H9 (cell line): ENCODE results near the gene CROCC2. TPM values are rescaled to one million over a fixed set of nuclear protein-coding genes. Genes with fewer than 3 reads are reported as not detected.

ENCODE experiments used
- DNase-seq: peaks from one replicate; pipeline ENCODE4 v3.0.0-alpha.2; 2017
- H2AFZ ChIP-seq: one replicate; pipeline ENCODE4 v1.6.1; 2013; ENCODE audit warnings: mild to moderate bottlenecking, low read length, control low read depth, moderate library complexity
- H2AK5ac ChIP-seq: 2 replicates; pipeline ENCODE4 v1.6.1; 2013; ENCODE audit warnings: low read length, control low read depth, mixed read lengths; ENCODE audit not compliant: insufficient read length
- H2BK120ac ChIP-seq: one replicate; pipeline ENCODE4 v1.6.1; 2013; ENCODE audit warnings: low read depth, mild to moderate bottlenecking, low read length, control low read depth, inconsistent platforms; ENCODE audit not compliant: poor library complexity, severe bottlenecking
- H2BK12ac ChIP-seq: 2 replicates; pipeline ENCODE4 v1.6.1; 2013; ENCODE audit warnings: low read length, control low read depth, mixed read lengths, low read depth; ENCODE audit not compliant: insufficient read length
- H2BK15ac ChIP-seq: 2 replicates; pipeline ENCODE4 v1.6.1; 2013; ENCODE audit warnings: low read depth, low read length, control low read depth
- H2BK20ac ChIP-seq: one replicate; pipeline ENCODE4 v1.6.1; 2013; ENCODE audit warnings: low read depth, mild to moderate bottlenecking, low read length, control low read depth, inconsistent platforms; ENCODE audit not compliant: poor library complexity, severe bottlenecking
- H2BK5ac ChIP-seq: 2 replicates; pipeline ENCODE4 v1.6.1; 2013; ENCODE audit warnings: low read length, control low read depth, mixed read lengths; ENCODE audit not compliant: insufficient read length
- H3K14ac ChIP-seq: 2 replicates; pipeline ENCODE4 v1.6.1; 2013; ENCODE audit warnings: low read length, control low read depth; ENCODE audit not compliant: insufficient read depth
- H3K18ac ChIP-seq: 2 replicates; pipeline ENCODE4 v1.6.1; 2013; ENCODE audit warnings: low read depth, mild to moderate bottlenecking, mixed read lengths, low read length, control low read depth; ENCODE audit not compliant: insufficient read length
- H3K23ac ChIP-seq: 2 replicates; pipeline ENCODE4 v1.6.1; 2013; ENCODE audit warnings: low read length, control low read depth, mixed read lengths, low read depth; ENCODE audit not compliant: insufficient read length
- H3K23me2 ChIP-seq: 2 replicates; pipeline ENCODE4 v1.6.1; 2013; ENCODE audit warnings: low read depth, mild to moderate bottlenecking, mixed read lengths, low read length, control low read depth; ENCODE audit not compliant: insufficient read length, poor library complexity, severe bottlenecking
- H3K27ac ChIP-seq: 2 replicates; pipeline ENCODE4 v1.5.1; 2013; ENCODE audit warnings: low read length, control low read depth, mixed read lengths, low read depth; ENCODE audit not compliant: insufficient read length
- H3K27me3 ChIP-seq: 2 replicates; pipeline ENCODE4 v1.6.1; 2013; ENCODE audit warnings: low read length, control low read depth, inconsistent platforms; ENCODE audit not compliant: insufficient read depth
- H3K4ac ChIP-seq: 2 replicates; pipeline ENCODE4 v1.6.1; 2013; ENCODE audit warnings: low read depth, mild to moderate bottlenecking, control low read depth, inconsistent platforms, low read length, moderate library complexity
- H3K4me1 ChIP-seq: 2 replicates; pipeline ENCODE4 v1.6.1; 2013; ENCODE audit warnings: low read length, control low read depth, inconsistent platforms; ENCODE audit not compliant: insufficient read depth
- H3K4me2 ChIP-seq: 2 replicates; pipeline ENCODE4 v1.6.1; 2013; ENCODE audit warnings: low read length, control low read depth, mixed read lengths; ENCODE audit not compliant: insufficient read length, insufficient read depth
- H3K56ac ChIP-seq: 2 replicates; pipeline ENCODE4 v1.6.1; 2013; ENCODE audit warnings: low read depth, mild to moderate bottlenecking, mixed read lengths, low read length, control low read depth; ENCODE audit not compliant: insufficient read length
- H3K79me1 ChIP-seq: 2 replicates; pipeline ENCODE4 v1.6.1; 2013; ENCODE audit warnings: low read depth, mild to moderate bottlenecking, moderate library complexity, low read length, control low read depth, inconsistent platforms; ENCODE audit not compliant: insufficient read depth, poor library complexity, severe bottlenecking
- H3K79me2 ChIP-seq: 2 replicates; pipeline ENCODE4 v1.6.1; 2013; ENCODE audit warnings: low read length, control low read depth, inconsistent platforms; ENCODE audit not compliant: insufficient read depth
- H3K9ac ChIP-seq: 2 replicates; pipeline ENCODE4 v1.6.1; 2013; ENCODE audit warnings: low read length, control low read depth, mixed read lengths; ENCODE audit not compliant: insufficient read length; ENCODE audit errors: extremely low read depth
- H3K9me3 ChIP-seq: one replicate; pipeline ENCODE4 v1.6.1; 2013; ENCODE audit warnings: low read depth, low read length, inconsistent platforms; ENCODE audit not compliant: control insufficient read depth
- H3T11ph ChIP-seq: one replicate; pipeline ENCODE4 v1.6.1; 2013; ENCODE audit warnings: mild to moderate bottlenecking, low read length, control low read depth, inconsistent platforms
- H4K20me1 ChIP-seq: one replicate; pipeline ENCODE4 v1.6.1; 2013; ENCODE audit not compliant: control insufficient read depth, insufficient read length, insufficient read depth
- H4K5ac ChIP-seq: 2 replicates; pipeline ENCODE4 v1.6.1; 2013; ENCODE audit warnings: low read depth, mild to moderate bottlenecking, mixed read lengths, low read length, control low read depth; ENCODE audit not compliant: insufficient read length
- H4K8ac ChIP-seq: replicated peaks from 2 replicates; pipeline ENCODE4 v1.6.1; 2013; ENCODE audit warnings: low read length, control low read depth, mixed read lengths, low read depth; ENCODE audit not compliant: insufficient read length
- H4K91ac ChIP-seq: 2 replicates; pipeline ENCODE4 v1.6.1; 2013; ENCODE audit warnings: low read depth, mild to moderate bottlenecking, moderate library complexity, mixed read lengths, low read length, control low read depth; ENCODE audit not compliant: insufficient read length
- H3K27ac Mint-ChIP-seq, 3 experiments: 2 replicates in 2 of 3; 3 replicates in 1 of 3; pipeline ENCODE4 v1.8.0; 2020 to 2021; ENCODE audit warnings: mixed read lengths in 3 of 3, mild to moderate bottlenecking in 1 of 3, moderate library complexity in 1 of 3
- H3K27me3 Mint-ChIP-seq: 2 replicates; pipeline ENCODE4 v1.8.0; 2021; ENCODE audit warnings: low read depth, mild to moderate bottlenecking, moderate library complexity, mixed read lengths
- H3K36me3 Mint-ChIP-seq, 3 experiments: 2 replicates in 2 of 3; 3 replicates in 1 of 3; pipeline ENCODE4 v1.8.0; 2020 to 2021; ENCODE audit warnings: low read depth in 3 of 3, mixed read lengths in 3 of 3; ENCODE audit not compliant: insufficient read depth in 1 of 3
- H3K4me1 Mint-ChIP-seq, 2 experiments: 2 replicates each; pipeline ENCODE4 v1.8.0; 2020; ENCODE audit warnings: mixed read lengths in 2 of 2
- H3K4me3 Mint-ChIP-seq, 2 experiments: 2 replicates in 1 of 2; 3 replicates in 1 of 2; pipeline ENCODE4 v1.8.0; 2020 to 2021; ENCODE audit warnings: mild to moderate bottlenecking in 2 of 2, mixed read lengths in 2 of 2, moderate library complexity in 1 of 2
- H3K9me3 Mint-ChIP-seq, 2 experiments: 2 replicates in 1 of 2; 3 replicates in 1 of 2; pipeline ENCODE4 v1.8.0; 2020; ENCODE audit warnings: mild to moderate bottlenecking in 2 of 2, mixed read lengths in 2 of 2, moderate library complexity in 1 of 2
- CTCF ChIP-seq: fragments of 200-600 bp; sonication (generic); conservative IDR thresholded peaks from 3 replicates; pipeline ENCODE4 v1.8.0; 2021; ENCODE audit warnings: antibody characterized with exemption, mild to moderate bottlenecking
- WGBS: extraction: QIAGEN DNeasy Blood & Tissue Kit; methylation state at CpG from one replicate; pipeline ENCODE4 v1.1.7; 2013; ENCODE audit warnings: missing lambda C conversion rate, low lambda C conversion rate, mixed read lengths; ENCODE audit not compliant: insufficient read length; ENCODE audit errors: extremely low coverage; 5-methylcytosine and 5-hydroxymethylcytosine counted together
- total RNA-seq: library from RNA; stranded (reverse); gene quantifications from 2 replicates; pipeline ENCODE4 v1.2.1, GENCODE V29; 2021

Gene CROCC2
- total RNA-seq, 1 experiment from 2014 or later = not detected

- DNase-seq = no peak
- H3K4me3 Mint-ChIP-seq = no peak overlapping the region
- Histone ChIP-seq H2BK120ac (no peak overlapping the region), H2BK12ac (no peak overlapping the region), H3K9ac (no peak overlapping the region), H2AK5ac (no peak overlapping the region), H3K18ac (no peak overlapping the region), H3T11ph (no peak overlapping the region), H3K4ac (no peak overlapping the region), H3K27ac (no peak overlapping the region), H3K56ac (no peak overlapping the region), H3K9me3 (no peaks in the 10 kb centered on the region), H2BK15ac (no peak overlapping the region), H2AFZ (no peak overlapping the region), H3K4me2 (no peak overlapping the region), H3K23me2 (no peaks in the 10 kb centered on the region), H4K8ac (no peak overlapping the region), H4K5ac (no peak overlapping the region), H3K27me3 (no peaks in the 10 kb centered on the region), H3K23ac (no peak overlapping the region), H3K79me1 (no peaks in the 10 kb centered on the region), H2BK20ac (no peak overlapping the region), H3K14ac (no peak overlapping the region), H3K79me2 (no peaks in the 10 kb centered on the region), H4K91ac (no peak overlapping the region), H3K4me1 (no peaks in the 10 kb centered on the region), H4K20me1 (no peaks in the 10 kb centered on the region), H2BK5ac (no peak overlapping the region)
- no peaks in the 10 kb centered on the region for H3K27me3 Mint-ChIP-seq
- no peak for TF ChIP-seq CTCF
- no peaks in the 10 kb centered on the region for H3K9me3 Mint-ChIP-seq
- H3K27ac Mint-ChIP-seq = no peak overlapping the region; a peak in 1 of 7 replicates
- H3K4me1 Mint-ChIP-seq = peaks cover 0 to 3% of the 10 kb centered on the region in 2 experiments; a peak in 1 of 4 replicates
- WGBS = no CpG with 5 or more reads among the region's 7 CpGs
- no peaks in the 10 kb centered on the region for H3K36me3 Mint-ChIP-seq
Observed at GRCh38 chr2:240879105-240879504, 27.0 kb upstream of the CROCC2 start.
